Stimulated activated CD8-positive, alpha-beta memory T cell treated with anti-CD3 and anti-CD28 coated beads, Interleukin-7, amount 100 ng/mL, for 24 hours (primary cell): ENCODE data around the gene CCDC85A.
A peak's percentile ranks its signal among the peaks of the same experiment; 100 is the strongest.
"Not testable (repeated sequence)": the region's sequence is repeated elsewhere in the genome, so short reads cannot be mapped to it uniquely, and the experiment has no call there.

ENCODE experiments used
- DNase-seq: peaks from one replicate; pipeline ENCODE4 v3.0.0-alpha.2; 2020; ENCODE audit warnings: low read depth

CCDC85A gene

DNA sequence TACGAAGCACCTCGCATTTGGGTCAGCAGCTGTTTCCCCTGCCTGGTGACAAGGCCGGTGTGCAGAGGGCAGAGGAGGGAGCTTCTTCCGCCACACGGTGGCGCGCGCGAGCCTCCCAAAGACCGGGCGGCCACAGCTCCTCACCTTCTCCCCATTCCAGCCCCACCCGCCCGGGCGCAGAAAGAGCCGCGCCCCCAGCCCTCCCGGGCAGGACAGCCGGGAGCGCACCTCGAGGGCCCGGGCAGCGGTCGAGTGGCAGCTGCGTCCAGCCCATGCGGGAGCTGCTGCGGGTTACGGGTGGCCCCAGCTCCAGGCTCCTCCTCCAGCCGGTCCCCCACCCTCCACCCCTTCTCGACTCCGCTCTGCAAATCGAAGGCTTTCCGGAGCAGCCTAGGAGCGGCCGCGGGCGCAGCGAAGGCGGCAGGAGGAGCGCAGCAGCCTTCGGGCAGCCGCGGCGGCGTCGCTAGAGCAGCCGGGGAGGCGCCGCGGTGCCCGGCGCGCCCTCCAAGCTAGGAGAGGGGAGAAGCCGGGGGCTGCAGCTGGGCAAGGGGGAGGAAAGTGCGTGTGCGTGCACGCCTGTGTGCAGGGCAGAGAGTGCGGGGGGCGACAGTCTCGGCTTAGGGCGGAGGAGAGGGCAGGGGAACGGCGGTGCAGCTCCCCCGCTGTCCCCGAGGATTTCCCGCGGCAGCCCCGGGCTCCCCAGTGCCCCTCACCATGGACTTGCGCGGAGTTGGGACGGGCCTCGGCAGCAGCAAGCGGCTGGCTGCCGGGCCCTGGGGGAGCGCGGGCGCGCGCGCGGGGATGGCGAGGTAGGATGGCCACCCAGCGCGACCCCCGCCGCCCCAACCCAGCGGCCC lies at the start of gene CCDC85A:
Gene CCDC85A, plus strand, starts transcription at position 348 of the 857 bp plus-strand sequence. CDS start 635 bp downstream, outside the sequence.
- DNase-seq, result peak; percentile 35

DNA sequence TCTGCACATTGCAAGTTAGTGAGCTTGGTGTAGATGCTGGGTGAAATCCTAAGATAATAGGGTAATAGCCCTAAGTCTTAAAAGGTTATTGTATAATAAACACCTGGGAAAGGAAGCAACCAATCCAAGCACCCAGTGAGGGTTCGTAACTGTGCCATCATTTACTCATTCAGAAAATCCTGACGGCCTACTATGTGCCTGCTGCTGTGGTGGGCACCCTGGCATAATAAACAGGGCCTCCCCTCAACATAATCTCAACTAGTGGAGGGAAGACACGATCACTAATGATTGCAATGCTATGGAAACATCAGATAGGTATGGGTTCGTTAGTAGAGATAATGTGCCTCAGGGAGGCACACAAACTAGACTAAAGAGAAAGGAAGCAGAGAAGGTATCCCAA lies 48.9 kb upstream of the CCDC85A start:
- no peak for DNase-seq

DNA sequence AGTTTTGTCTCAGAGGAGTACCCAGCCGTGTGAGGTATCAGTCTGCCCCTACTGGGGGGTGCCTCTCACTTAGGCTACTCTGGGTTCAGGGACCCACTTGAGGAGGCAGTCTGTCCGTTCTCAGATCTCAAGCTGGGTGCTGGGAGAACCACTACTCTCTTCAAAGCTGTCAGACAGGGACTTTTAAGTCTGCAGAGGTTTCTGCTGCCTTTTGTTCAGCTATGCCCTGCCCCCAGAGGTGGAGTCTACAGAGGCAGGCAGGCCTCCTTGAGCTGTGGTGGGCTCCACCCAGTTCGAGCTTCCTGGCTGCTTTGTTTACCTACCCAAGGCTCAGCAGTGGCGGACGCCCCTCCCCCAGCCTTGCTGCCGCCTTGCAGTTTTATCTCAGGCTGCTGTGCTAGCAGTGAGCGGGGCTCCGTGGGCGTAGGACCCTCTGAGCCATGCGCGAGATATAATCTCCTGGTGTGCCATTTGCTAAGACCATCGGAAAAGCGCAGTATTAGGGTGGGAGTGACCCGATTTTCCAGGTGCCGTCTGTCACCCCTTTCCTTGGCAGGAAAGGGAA lies 41.2 kb upstream of the CCDC85A start:
- not testable (repeated sequence) for DNase-seq

DNA sequence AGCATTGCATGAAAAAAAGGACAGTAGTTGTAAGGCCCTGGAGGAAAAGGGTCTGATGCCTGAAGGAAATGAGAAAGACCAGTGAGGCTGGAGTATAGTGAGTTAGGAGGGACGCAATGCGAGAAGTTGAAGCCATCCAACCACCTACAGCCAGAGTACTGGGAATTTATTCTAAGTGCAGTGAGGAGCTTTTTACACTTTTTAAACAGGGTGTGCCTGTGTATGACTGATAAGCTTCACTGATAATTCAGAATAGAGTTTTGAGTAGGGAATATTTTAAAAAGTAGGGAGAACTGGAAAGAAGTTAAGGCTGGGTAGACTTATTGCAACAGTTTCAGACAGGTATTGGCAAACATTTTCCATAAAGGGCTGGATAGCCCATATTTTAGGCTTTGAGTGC lies 35.9 kb upstream of the CCDC85A start:
- DNase-seq, result no peak

DNA sequence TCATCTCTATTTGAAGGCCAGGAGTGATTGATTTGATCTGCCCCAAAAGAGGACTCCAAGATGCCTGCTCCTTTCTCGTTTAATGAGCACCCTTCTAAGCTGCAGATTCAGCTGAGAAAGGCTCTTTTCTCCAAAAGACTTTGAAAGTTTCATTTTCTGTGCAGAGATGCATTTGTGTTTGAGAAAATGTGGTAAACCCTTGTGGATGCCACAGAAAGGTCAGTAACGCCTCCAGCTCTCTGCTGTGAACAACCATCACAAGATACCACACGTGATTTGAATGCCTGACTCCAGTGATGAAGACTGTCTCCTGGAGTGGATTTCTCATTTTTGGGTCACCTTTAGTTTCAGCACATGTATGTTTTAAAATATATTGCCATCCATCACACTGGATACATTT lies 35.0 kb upstream of the CCDC85A start:
- no peak for DNase-seq

DNA sequence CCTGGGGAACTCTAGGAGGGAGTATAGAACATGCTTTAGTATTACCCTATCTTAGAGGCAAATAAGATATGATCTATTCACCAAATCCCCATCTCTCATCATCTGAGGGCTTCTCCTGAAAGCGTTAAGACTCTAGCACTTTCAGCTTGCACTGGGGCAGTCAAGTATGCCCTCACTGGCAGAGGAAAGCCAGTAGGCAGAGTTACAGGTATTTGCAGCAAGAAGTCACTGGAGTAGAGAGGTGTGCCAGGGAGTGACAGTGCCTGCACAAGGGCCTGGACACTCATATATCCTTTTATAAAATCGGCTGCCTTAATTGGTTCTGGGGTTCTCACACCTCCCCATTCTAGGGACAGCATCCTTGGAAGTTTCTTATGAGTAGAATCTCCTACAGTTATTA lies 31.9 kb upstream of the CCDC85A start:
- DNase-seq, result no peak

DNA sequence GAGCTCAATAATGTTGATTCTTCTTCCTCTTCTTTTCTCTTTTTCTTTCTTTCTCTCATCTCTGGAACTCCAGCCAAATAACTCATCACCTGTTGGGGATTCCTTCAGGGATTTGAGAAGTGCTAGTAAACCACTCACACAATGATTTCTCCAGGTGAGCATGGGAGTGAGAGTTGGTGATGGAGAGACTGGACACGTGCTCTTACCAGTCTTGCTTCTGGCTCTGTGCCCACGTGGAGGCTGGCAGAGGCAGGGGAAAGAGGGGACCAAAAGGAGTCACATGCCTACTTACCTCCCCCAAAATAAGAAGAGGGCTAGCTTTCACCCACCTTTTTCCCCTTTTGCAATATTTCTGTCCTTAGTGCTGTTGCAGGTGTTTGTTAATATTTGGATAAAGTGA lies 28.6 kb upstream of the CCDC85A start:
- no peak for DNase-seq

DNA sequence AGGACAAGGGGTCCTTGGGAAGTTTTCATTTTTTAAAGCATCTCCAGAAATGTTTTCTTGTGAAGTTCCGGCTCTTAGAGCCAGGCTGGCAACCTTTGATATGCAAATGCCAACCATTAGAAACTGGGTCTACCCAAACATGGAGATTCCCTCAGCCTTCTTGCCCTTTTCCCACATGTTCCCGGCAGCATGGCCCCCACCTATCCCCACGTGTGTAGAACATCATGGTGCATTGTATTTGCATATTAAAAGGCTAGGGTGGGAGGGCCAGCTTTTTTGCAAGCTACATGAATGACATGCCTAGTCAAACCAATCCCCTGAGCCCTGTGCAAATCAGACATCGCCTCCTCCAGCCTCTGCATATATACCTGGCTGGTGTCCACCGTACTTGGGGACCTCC lies 23.9 kb upstream of the CCDC85A start:
- DNase-seq, result not testable (repeated sequence)

DNA sequence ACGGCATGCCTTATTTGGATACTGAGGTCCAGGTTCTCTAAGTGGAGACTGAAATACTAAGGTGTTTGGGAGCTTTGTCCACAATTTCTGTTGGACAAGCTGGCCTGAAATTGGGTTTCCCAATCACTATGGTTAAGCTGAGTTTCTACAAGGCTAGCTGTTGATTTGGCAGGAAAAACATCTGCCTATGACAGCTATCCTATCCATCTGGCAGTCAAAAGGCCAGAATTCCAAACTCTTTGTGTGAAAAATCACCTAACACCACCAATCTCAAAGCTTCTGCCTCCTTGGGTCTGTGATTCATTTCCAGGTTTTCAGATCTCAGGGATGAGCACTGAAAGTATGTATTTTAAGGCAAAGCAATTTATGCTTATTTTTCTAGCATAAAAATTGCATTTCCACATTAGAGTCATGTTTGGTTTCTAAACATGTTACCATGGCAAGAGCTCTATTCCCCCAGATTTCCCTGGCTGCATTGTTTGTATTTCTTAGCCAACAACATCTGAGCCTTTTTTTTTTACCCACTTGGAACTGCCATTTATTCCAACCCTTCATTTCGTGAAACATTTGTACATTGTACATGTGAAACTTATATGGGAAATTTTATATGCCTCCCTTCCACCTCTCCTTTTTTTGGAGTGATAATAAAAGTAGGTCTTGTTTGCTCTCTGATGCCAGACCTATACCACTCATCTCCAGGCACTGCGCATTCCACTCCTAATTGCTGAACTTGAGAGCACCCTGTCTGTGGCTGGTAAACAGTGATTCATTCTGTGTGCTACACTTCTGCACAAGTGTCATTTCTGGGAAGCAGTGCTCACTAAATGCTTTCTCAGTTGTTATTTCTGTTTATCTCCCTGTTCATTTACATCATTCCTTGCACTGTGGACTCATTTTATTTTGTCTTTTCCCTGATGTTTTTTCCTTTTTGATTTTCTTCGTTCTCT lies 15.9 kb upstream of the CCDC85A start:
- DNase-seq, result no peak

DNA sequence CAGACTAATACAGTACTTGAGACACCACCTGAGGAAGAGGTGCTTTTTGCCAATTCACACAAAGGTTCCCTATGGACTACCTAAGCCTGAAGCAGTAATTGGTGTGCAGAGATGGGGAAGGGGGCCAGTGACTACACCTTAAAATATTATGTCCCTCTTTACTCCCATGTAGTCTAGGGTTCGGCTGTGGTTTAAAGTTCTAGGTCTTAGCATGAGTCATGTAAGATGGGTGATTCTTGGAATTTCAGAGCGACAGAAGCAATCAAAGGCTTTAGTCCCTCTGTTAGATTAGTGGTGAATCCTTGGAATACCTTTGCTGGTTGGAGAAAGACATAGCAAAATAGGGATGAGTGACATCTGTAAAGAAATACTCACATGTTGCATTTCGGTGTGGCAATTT lies 14.3 kb upstream of the CCDC85A start:
- no peak for DNase-seq

DNA sequence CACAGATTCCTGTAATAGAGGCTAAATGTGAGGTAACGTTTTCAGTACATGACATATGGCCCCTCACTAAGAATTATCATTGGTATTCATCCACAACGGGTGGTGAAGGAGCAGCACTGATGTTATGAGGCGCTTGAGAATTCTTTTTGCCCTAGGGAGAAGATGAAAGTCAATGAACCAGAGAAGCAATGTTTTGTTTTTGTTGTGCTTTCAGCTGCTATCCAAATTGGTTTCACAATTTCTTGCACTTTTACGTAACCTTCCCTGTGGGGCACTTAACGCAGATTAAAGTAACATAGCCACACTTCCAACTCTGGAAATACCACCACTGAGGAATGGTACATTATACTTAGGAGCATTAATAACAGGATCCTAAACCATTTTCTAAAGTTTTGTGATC lies 13.3 kb upstream of the CCDC85A start:
- no peak for DNase-seq

DNA sequence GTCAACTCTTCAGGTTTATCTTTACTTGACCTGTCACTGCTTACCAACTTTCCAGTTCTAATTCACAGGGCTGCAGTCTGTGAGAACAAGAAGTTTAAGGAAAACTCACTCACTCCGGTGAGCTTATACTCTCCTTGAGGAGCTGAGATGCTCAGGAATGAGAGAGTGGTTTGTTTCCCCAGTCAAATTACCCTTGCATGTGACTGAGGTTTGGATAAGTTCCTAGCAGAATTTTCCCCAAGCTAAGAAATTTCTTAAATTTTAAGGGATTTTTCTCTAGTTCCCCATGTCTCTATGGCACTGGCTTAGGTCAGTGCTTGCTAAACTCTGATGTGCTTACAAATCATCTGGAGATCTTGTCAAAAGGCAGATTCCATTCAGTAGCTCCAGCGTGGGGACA lies 12.8 kb upstream of the CCDC85A start:
- DNase-seq, result no peak

DNA sequence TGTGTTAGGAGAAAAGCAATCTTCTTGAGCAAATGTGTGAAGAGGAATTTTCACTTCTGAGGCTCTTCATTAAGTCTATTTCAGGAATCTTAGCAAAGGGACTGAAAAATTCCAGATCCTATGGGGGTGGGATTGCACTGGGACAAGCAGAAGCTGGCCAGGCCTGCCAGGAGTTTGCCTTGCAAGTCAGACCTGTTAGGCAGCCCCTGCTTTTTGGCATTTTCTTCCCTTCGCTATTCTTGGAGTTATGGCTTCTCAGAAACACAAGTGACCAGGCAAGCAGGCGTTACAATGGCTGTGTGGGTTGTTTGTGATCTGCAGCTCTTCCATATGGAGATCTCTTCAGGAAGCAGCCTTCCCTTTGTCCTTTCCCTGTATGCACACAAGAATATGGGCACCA lies 8.0 kb upstream of the CCDC85A start:
- no peak for DNase-seq

DNA sequence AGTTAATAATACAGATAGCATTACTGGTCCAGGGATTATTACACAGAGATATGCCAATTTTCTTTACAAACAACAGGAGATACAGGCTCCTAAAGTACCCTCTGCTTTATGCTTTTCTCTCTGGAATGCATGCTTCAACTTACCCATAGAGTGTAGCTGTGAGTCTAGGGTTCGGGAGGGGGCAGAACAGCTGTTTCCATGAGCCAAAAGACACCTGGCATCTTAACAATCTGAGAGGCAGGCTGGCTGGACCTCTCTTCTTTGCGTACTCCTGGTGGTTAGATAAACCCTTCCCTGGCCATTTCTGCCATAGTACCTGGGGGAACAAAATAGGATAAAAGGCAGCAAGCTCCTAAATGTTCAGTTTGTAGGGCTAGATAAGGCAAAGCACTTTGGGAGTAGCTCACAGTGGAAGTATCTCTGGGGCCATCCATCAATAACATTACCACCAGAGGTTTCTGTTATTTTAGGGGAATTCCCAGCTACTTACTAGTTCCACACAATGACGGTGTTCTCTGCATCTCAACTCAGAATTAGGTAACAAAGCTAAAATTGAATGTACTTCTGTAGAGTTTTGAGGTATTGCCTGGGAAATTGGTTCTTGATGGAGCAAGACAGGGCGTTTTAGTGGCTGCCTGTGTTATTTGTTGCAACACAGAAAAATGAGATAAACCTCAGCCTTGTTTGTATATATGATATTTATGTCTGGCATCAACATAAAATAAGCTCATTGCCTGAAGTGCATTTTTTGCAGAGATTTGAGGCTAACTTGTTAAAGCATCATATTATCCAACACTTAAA lies 6.2 kb upstream of the CCDC85A start:
- no peak for DNase-seq

DNA sequence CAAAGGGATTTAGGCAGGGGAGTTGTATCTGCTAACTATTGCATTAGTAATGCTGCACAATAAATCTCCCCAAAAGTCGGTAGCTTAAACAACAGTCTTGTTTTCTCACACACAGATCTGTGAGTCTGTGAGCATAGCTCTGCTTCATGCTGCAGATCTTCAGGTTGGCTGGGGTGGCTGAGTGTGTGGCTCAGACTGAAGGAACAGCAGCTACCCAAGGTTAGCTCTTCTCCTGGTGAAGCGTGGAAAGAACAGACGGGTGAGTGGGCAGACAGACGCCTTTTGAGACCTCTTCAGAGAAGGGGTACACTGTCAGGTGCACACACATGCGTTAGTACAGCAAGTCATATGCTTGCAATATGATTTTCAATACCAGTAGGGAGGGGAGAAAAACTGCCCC lies 3.9 kb upstream of the CCDC85A start:
- DNase-seq, result no peak

DNA sequence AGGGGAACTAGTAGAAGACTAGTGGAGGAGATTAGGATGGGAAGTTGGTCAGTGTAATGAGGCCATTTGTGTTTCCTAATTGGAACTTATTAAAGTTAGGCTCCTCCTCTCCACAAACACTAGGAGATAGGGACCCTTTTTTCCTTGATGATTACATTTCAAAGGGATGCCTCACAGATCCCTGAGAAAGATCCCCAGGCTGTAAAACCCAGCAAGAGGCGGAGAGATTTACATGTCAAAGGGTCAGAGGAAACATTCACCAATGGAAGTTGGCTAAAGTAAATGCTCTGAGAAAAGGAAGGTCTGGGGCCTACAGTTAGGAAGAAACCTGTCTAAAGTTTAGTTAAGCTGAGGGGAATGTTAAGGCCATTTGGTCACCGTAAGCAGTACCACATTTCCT lies 1.4 kb upstream of the CCDC85A start:
- no peak for DNase-seq

DNA sequence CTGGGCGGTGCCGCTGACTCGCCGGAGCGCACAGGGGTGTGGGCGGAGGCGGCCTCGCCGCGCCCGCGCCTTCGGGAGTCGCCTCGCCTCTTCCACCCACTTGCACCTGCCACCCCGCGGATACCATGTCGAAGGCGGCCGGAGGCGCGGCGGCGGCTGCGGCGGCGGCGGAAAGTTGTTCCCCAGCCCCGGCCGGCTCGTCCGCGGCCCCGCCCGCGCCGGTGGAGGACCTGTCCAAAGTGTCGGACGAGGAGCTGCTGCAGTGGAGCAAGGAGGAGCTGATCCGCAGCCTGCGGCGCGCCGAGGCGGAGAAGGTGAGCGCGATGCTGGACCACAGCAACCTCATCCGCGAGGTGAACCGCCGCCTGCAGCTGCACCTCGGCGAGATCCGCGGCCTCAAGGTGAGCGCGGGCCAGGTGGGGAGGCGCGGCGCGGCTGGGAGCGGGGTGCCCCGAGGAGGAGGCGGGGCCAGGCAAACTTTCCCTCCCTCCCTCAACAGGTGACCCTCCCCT lies 766 bp downstream of the CCDC85A start:
- DNase-seq, result no peak

DNA sequence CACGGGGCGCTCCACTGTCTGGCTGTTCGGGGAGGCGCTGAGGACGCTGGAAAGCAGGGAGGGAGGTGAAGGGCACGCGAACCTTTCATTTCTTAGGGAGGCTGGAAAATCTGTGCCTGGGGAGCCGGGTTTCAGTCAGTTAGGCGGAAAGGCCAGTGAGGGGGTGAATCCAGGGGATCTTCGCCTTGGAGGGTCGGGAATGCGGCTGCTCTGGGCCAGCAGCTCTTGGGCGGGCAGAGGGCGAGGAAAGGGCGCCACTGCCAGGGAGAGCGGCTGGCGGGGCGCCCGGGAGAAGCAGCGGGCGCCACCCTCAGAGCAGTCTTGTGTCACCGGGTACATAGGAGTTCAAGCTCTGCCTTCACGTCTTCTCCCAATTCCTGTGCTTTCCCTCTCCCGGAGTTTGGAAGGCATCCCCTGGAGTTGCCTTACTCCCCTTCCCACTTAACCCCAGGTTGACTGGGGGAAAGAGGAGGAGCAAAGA lies 1.4 kb downstream of the CCDC85A start:
- DNase-seq, result no peak

DNA sequence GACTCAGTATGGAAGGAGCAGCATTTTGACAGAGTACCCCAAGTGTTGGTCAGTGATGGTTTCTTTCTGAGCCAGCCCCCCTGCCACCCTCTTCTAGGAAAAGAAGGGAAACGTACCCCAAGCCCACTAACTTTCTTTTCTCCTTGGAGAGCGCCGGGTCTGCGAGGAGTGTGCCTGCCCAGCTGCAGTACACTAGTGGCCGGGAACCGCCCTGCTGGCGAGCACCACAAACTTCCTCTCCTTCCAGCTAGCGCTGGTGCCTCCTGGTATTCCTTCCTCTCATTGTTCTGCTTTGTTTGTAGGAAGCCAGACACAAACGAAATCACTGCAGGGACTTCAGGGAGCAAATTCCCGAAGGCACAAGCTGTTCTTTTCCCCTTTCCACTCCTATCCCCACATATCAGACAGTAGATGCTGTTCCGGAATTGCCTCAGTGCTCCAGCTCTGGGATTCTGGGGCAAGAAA lies 1.8 kb downstream of the CCDC85A start:
- no peak for DNase-seq

DNA sequence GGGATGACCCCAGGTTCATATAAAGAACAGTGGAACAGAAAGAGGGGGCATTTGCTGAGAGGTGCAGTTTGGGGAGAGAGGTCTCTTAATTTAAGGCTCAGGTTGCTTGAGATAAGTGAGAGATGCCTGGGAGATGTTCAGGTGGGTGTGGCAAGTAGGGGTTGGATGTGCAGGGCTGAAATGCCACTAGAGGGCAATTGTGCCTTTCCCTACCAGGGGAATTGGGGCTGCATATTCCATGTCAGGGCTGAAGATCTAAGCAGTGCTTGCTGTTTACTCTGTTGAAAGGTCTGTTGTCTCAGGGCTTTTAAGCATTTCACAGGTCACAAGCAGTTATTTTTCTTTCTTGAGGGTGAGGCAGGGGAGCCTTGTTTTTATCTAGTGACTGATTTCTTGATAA lies 7.8 kb downstream of the CCDC85A start:
- DNase-seq, result no peak

DNA sequence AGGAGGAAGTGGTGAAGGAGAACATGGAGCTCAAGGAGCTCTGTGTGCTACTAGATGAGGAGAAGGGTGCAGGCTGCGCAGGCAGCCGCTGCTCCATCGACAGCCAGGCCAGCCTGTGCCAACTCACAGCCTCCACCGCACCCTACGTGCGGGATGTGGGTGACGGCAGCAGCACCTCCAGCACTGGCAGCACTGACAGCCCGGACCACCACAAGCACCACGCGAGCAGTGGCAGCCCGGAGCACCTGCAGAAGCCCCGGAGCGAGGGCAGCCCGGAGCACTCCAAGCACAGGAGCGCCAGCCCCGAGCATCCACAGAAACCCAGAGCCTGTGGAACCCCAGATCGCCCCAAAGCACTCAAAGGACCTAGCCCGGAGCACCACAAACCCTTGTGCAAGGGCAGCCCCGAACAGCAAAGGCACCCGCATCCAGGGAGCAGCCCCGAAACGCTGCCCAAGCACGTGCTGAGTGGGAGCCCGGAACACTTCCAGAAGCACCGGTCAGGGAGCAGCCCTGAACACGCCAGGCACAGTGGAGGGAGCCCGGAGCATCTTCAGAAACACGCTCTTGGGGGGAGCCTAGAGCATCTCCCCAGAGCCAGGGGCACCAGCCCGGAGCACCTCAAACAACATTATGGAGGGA lies 9.0 kb downstream of the CCDC85A start:
- DNase-seq, result no peak
